ENCODE measurements around the gene DCLK2.
A peak's percentile ranks its signal among the peaks of the same experiment; 100 is the strongest.

The DCLK2 gene

DNA sequence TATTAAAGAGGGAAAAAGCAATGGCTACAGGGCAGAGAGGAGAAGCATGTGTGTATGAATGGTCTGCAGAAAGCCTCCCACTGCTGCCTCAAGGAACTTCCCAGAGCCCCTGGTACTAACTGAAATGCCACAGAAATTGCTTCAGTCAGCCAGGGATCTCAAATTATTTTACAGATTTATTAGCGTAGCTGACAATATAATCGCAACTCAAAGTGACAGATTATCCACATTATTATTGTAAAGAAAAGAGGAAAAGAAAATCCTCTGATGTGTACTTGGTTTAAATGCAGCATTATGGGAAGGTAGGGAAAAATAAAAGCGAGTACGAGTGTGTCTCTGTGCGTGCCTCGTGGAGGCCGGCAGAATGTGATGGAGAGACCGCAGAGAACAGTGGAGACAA, 202.7 kb downstream of the DCLK2 start:
- DNase-seq, result no peak

DNA sequence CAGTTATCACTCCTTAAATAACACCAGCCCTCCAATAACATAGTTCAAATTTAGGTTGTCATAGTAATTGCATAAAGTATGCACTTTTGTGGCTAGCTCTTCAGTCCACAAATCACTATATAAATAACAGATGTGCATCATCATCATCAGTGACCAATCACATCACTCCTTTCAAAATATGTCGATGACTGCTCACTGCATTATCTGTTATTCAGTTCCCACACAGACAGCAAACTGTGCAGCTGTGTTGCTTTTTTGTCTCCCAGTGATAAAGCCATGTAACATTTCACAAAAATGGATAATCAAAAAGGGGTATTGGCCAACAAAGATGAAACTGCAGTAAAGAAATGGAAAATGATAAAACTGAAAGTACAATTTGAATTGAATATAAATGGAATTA, 205.4 kb downstream of the DCLK2 start:
- no peak for DNase-seq

- no peak for DNase-seq
Observed at GRCh38 chr4:150286656-150287055, 208.4 kb downstream of the DCLK2 start.

DNA sequence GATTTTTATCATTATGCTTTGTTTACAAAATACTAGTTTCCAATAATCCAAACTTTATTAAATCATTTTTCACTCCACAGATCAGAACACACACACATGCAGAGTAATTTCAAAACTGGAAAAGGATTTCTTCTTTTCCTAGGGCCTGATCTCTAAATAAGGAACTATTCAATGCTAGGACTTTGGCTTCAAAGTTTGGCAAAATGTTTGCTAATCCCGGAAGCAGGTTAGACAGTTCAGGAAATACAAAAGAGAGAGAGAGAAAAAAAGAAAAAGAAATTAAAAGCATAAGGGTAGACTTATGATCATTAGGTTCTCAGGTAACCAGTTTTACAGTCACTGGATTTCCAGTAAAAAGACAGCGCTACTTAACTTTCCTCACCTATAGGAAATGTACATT, 211.0 kb downstream of the DCLK2 start:
- DNase-seq, result no peak

GRCh38 chr4:150289881-150290280, 211.6 kb downstream of the DCLK2 start:
- DNase-seq, result no peak

- DNase-seq, result peak; percentile 18 to 37
Observed at GRCh38 chr4:150297861-150298474, 219.7 kb downstream of the DCLK2 start.

- no peak for DNase-seq
Observed at GRCh38 chr4:150299816-150300215, 221.6 kb downstream of the DCLK2 start.

GRCh38 chr4:150302553-150302952, 224.3 kb downstream of the DCLK2 start:
- DNase-seq, result peak; percentile 13 to 47

DNA sequence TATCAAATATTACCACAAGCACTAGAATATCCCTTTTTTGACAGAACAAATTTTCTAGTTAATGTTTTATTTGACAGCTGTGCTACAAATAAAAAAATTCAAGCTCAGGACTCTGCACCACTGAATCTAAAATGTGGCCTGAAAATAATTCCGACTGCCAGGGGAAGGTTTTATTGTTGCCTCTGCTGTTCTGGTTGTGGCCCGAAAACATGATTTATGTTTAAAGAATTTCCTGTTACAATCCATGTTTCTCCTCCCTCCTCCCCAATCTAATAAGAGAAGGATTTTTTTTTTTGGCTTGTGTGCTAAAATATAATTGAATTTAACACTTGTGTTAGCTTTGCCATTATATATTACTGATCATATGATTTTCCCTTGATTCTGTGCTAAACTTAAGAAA, 227.8 kb downstream of the DCLK2 start:
- DNase-seq, result no peak

- no peak for DNase-seq
Observed at GRCh38 chr4:150306719-150307118, 228.5 kb downstream of the DCLK2 start.

Data from stimulated activated CD4-positive, alpha-beta T cell treated with anti-CD3 and anti-CD28 coated beads, Interleukin-2, amount 100 ng/mL, for 24 hours (primary cell).